ENCODE data around the gene SLC35F1.

The SLC35F1 gene

DNA sequence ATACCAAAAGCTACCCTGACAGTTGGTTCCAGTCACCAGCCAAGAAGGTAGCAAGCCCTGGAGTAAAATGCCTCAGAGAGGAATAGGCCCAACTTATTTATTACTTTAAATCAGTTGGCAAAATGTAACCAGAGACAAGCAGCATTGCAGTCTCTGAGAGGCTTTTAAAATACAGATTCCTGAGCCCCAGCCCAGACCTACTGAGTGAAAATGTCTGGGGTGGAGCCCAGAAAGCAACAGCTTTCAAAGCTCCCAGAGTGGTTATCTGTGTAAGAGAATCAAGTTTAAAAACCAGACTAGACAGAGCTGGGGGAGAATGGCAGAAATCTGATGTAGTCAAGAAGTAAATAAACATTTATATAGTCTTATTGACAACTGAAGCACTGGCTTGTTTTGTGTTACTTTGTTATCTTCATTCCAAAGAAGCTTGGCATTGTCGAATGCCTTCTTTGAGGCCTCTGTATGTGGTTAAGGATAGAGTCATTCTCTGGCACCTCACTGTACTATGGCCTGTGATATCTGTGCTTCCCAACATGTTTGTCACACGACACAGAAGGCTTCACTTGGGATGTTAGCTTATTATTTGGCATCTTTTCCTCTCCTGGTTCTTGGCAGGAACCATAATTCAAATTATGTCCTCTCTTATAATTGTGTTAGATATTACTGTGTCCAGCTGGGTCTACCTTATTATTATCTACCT, 313.5 kb downstream of the SLC35F1 start:
- CTCF ChIA-PET: no interaction called here
- no peak for TF ChIP-seq CTBP1 (IDR thresholded peaks at IDR 0.05; ENCODE audit: borderline replicate concordance)
- TF ChIP-seq NFRKB (IDR thresholded peaks at IDR 0.05): no peak
- TF ChIP-seq FOXK2 (IDR thresholded peaks at IDR 0.05): no peak
- TF ChIP-seq ELF4 (IDR thresholded peaks at IDR 0.05): no peak
- no peak for TF ChIP-seq TARDBP (IDR thresholded peaks at IDR 0.05)
- no peak for TF ChIP-seq ZNF384 (IDR thresholded peaks at IDR 0.05)
- TF ChIP-seq SP1 (IDR thresholded peaks at IDR 0.05): no peak
- no peak for DNase-seq (ENCODE audit: extremely low spot score)
- POLR2A ChIA-PET: no interaction called here

DNA sequence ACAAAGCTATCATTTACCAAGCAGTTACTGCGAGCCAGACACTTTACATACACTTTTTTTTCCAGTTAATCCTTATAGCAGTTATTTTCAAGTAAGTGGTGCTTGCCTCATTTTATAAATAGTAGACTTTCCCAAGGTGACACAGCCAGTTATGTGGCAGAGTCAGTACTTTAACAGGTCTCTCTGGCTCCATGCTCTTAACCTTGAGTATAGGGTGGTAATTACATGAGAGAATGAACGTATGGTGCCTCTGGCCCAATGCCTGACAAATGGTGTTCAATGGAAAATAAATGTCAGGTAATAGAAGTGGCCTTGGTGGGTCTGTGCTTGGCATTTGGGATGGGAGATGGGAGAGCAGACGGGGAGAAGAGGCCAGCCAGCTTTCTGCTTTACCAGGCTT, 316.3 kb downstream of the SLC35F1 start:
- TF ChIP-seq, protein P1, sequence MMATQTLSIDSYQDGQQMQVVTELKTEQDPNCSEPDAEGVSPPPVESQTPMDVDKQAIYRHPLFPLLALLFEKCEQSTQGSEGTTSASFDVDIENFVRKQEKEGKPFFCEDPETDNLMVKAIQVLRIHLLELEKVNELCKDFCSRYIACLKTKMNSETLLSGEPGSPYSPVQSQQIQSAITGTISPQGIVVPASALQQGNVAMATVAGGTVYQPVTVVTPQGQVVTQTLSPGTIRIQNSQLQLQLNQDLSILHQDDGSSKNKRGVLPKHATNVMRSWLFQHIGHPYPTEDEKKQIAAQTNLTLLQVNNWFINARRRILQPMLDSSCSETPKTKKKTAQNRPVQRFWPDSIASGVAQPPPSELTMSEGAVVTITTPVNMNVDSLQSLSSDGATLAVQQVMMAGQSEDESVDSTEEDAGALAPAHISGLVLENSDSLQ (IDR thresholded peaks at IDR 0.05): no peak
- TF ChIP-seq SUZ12 (IDR thresholded peaks at IDR 0.05): no peak
- TF ChIP-seq ZNF384 (IDR thresholded peaks at IDR 0.05): no peak
- TF ChIP-seq NFRKB (IDR thresholded peaks at IDR 0.05): no peak
- no peak for TF ChIP-seq FOXM1 (IDR thresholded peaks at IDR 0.05; ENCODE audit: borderline replicate concordance)
- TF ChIP-seq CTBP1 (IDR thresholded peaks at IDR 0.05; ENCODE audit: borderline replicate concordance): no peak
- no peak for TF ChIP-seq LEF1 (IDR thresholded peaks at IDR 0.05; ENCODE audit: borderline replicate concordance)
- no peak for TF ChIP-seq TARDBP (IDR thresholded peaks at IDR 0.05)
- TF ChIP-seq L3MBTL2 (conservative IDR thresholded peaks at IDR 0.05): no peak
- no peak for TF ChIP-seq SP1 (IDR thresholded peaks at IDR 0.05)
- TF ChIP-seq BHLHE40 (IDR thresholded peaks at IDR 0.05; ENCODE audit: borderline replicate concordance): no peak
- no peak for TF ChIP-seq ARNT (IDR thresholded peaks at IDR 0.05)
- TF ChIP-seq ELF4 (IDR thresholded peaks at IDR 0.05): no peak
- no peak for TF ChIP-seq HDGF (IDR thresholded peaks at IDR 0.05; ENCODE audit: borderline replicate concordance)
- no peak for DNase-seq (ENCODE audit: extremely low spot score)
- POLR2A ChIA-PET: no interaction called here
- CTCF ChIA-PET: no interaction called here

DNA sequence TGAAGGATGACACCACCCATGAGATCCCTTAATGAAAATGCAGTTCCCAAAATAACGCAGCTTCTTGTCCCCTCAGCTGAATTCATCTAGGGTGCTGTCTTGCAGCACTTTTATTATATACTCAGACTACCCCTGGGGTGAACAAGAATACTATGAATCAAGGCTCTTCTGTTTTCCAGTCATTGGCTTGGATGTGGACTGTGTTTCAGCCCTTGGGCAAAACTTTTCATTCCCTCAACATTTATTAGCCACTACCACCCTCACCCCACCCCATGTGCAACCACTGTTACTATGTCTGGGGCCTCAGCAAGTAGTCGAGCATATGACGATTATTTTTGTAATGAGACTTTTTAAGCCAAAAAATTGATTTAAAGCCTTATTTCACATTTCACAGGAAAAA, 321.8 kb downstream of the SLC35F1 start:
- ChIA-PET POLR2A (no interaction called here), CTCF (no interaction called here)
- no peak for DNase-seq (ENCODE audit: extremely low spot score)
- TF ChIP-seq LEF1 (IDR thresholded peaks at IDR 0.05; ENCODE audit: borderline replicate concordance): no peak
- no peak for TF ChIP-seq SUZ12 (IDR thresholded peaks at IDR 0.05)
- no peak for TF ChIP-seq ZNF384 (IDR thresholded peaks at IDR 0.05)
- no peak for TF ChIP-seq TARDBP (IDR thresholded peaks at IDR 0.05)
- no peak for TF ChIP-seq L3MBTL2 (conservative IDR thresholded peaks at IDR 0.05)
- no peak for TF ChIP-seq NFRKB (IDR thresholded peaks at IDR 0.05)
- no peak for TF ChIP-seq ARNT (IDR thresholded peaks at IDR 0.05)

DNA sequence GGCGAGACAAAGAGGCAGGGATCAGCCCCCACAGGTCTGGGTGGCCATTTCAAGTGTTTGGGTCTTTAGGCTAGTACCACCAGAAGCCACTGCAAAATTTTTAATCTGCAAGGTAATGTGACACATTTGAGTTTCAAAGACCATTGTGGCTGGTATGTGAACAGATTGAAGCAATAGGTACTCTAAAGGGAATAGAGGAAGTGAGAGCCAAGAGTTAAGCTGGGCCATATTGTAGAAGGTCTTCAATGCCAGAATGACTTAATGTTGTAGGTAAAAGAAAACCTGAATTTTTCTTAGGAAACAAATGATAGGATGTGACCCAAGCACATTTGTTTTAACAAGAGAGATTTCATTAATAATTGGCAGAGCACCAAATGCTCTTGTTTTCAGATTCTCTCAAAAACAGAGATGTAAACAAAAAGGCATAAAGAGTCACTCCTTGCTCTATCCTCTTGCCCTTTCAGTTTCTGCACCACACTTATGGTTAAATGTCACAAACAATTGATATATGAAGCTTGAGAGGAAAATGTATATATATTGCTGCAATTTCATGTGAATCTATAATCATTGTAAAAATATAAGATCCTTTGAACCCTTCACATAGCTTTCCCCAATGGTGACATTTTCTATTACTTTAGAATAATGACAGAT, 333.9 kb downstream of the SLC35F1 start:
- ChIA-PET CTCF (no interaction called here), POLR2A (interaction anchor here (0.7 kb wide), 1 partner anchor 10 kb away, joined by 3 read pairs; no protein-coding TSS in a partner anchor)
- no peak for DNase-seq (ENCODE audit: extremely low spot score)
- no peak for TF ChIP-seq NFRKB (IDR thresholded peaks at IDR 0.05)
- no peak for TF ChIP-seq FOXA1 (IDR thresholded peaks at IDR 0.05)
- TF ChIP-seq TARDBP (IDR thresholded peaks at IDR 0.05): no peak
- TF ChIP-seq ZNF384 (IDR thresholded peaks at IDR 0.05): no peak

DNA sequence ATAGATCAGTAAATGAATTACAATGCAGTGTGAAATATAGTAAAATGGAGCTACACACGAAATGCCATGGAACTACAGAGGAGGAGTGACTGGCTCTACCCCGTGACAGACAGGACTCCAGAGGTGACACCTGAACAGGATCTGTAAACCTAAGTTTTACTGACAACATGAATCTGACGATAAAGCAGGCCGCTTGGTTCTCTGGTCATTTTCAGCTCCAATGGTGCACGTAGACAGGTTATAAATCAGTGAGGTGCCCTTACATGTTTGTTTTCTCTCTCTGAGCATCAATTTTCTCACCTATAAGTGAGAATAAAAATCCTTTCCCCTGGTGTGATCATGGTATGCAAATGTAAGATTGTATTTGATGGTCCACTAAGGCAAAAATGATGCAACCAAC, 339.3 kb downstream of the SLC35F1 start:
- no peak for DNase-seq (ENCODE audit: extremely low spot score)
- no peak for TF ChIP-seq NFRKB (IDR thresholded peaks at IDR 0.05)
- TF ChIP-seq ELF4 (IDR thresholded peaks at IDR 0.05): no peak
- no peak for TF ChIP-seq BHLHE40 (IDR thresholded peaks at IDR 0.05; ENCODE audit: borderline replicate concordance)
- TF ChIP-seq FOXM1 (IDR thresholded peaks at IDR 0.05; ENCODE audit: borderline replicate concordance): no peak
- no peak for TF ChIP-seq HDGF (IDR thresholded peaks at IDR 0.05; ENCODE audit: borderline replicate concordance)
- no peak for TF ChIP-seq ZNF384 (IDR thresholded peaks at IDR 0.05)
- TF ChIP-seq FOXA1 (IDR thresholded peaks at IDR 0.05): no peak
- TF ChIP-seq FOXK2 (IDR thresholded peaks at IDR 0.05): no peak
- TF ChIP-seq CTBP1 (IDR thresholded peaks at IDR 0.05; ENCODE audit: borderline replicate concordance): no peak
- ChIA-PET CTCF (no interaction called here), POLR2A (no interaction called here)

DNA sequence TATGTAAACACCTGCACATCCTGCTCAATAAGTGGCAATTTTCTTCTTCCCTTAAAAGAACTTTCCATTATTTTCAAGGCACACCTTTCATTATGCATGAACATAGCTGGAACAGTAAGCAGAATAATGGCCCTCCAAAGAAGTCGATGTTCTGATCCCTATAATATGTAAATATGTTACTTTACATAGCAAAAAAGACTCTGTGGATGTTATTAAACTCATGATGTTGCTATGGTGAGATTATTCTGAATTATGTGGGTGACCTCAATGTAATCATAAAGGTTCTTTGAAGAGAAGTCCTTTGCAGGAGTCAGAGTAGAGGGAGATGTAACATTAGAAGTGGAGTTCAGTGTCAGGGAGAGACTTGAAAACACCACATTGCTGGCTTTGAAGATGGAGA, 341.1 kb downstream of the SLC35F1 start:
- ChIA-PET CTCF (no interaction called here), POLR2A (interaction anchor here (0.6 kb wide), 1 partner anchor 648 kb away, joined by 3 read pairs; no protein-coding TSS in a partner anchor)
- DNase-seq (ENCODE audit: extremely low spot score): no peak
- TF ChIP-seq CTBP1 (IDR thresholded peaks at IDR 0.05; ENCODE audit: borderline replicate concordance) (no peak), FOXK2 (IDR thresholded peaks at IDR 0.05) (no peak), HDGF (IDR thresholded peaks at IDR 0.05; ENCODE audit: borderline replicate concordance) (no peak), NFRKB (IDR thresholded peaks at IDR 0.05) (no peak), BHLHE40 (IDR thresholded peaks at IDR 0.05; ENCODE audit: borderline replicate concordance) (no peak), ZNF384 (IDR thresholded peaks at IDR 0.05) (no peak), SP1 (IDR thresholded peaks at IDR 0.05) (no peak), LEF1 (IDR thresholded peaks at IDR 0.05; ENCODE audit: borderline replicate concordance) (no peak), FOXA1 (IDR thresholded peaks at IDR 0.05) (no peak), FOXM1 (IDR thresholded peaks at IDR 0.05; ENCODE audit: borderline replicate concordance) (no peak), SUZ12 (IDR thresholded peaks at IDR 0.05) (no peak), TARDBP (IDR thresholded peaks at IDR 0.05) (no peak), ARNT (IDR thresholded peaks at IDR 0.05) (no peak), ELF4 (IDR thresholded peaks at IDR 0.05) (no peak)

DNA sequence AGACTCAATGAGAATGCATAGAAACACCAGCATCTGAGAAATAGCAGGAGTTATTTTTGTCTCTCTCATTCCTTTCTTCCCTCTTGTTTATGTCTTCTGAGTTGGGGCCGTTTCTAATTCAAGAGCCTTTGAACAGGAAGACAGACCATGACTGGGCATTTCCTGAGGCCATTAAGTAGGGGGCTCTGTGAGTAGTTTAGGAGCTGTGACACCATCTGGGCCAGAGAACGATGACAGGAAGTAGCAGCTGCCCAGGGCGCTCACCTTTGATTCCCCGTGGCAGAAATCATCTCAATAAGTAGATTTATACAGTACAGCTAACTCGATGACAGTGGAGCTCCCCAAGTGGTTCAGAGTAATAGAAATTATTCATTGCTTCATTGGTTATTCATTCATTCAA, 342.6 kb downstream of the SLC35F1 start:
- POLR2A ChIA-PET: no interaction called here
- no peak for DNase-seq (ENCODE audit: extremely low spot score)
- TF ChIP-seq CTBP1 (IDR thresholded peaks at IDR 0.05; ENCODE audit: borderline replicate concordance) (no peak), ZNF384 (IDR thresholded peaks at IDR 0.05) (no peak), BHLHE40 (IDR thresholded peaks at IDR 0.05; ENCODE audit: borderline replicate concordance) (no peak), ELF4 (IDR thresholded peaks at IDR 0.05) (no peak), TARDBP (IDR thresholded peaks at IDR 0.05) (no peak), FOXK2 (IDR thresholded peaks at IDR 0.05) (no peak), NFRKB (IDR thresholded peaks at IDR 0.05) (no peak)
- TF ChIP-seq, protein P1 (IDR thresholded peaks at IDR 0.05): no peak
- CTCF ChIA-PET: no interaction called here
